NT2/D1 (cell line): ENCODE measurements around the gene ECHDC3.

Source experiments
- DNase-seq: peaks from one replicate; pipeline ENCODE4 v3.0.0-alpha.2; 2011; ENCODE audit warnings: low read depth, low spot score
- H3K27me3 ChIP-seq: 2 replicates; pipeline ENCODE4 v1.6.0; 2011; ENCODE audit warnings: mild to moderate bottlenecking; ENCODE audit not compliant: insufficient read length, insufficient read depth
- H3K36me3 ChIP-seq: 2 replicates; pipeline ENCODE4 v1.6.1; 2011; ENCODE audit warnings: mild to moderate bottlenecking, low read length, mixed read lengths; ENCODE audit not compliant: insufficient read depth, insufficient read length
- H3K4me1 ChIP-seq: 2 replicates; pipeline ENCODE4 v1.5.1; 2011; ENCODE audit not compliant: insufficient read depth, insufficient read length
- H3K4me3 ChIP-seq: 2 replicates; pipeline ENCODE4 v1.5.1; 2011; ENCODE audit warnings: low read depth; ENCODE audit not compliant: insufficient read length
- H3K9ac ChIP-seq: 2 replicates; pipeline ENCODE4 v1.6.0; 2011; ENCODE audit warnings: low read depth; ENCODE audit not compliant: insufficient read length
- H3K9me3 ChIP-seq: 2 replicates; pipeline ENCODE4 v1.5.1; 2011; ENCODE audit warnings: mild to moderate bottlenecking, low read length; ENCODE audit not compliant: insufficient read depth
- SUZ12 ChIP-seq: IDR thresholded peaks from 2 replicates; pipeline ENCODE4 v1.6.1; 2011; ENCODE audit not compliant: insufficient read length, insufficient read depth; ENCODE audit errors: extremely low read depth
- YY1 ChIP-seq: IDR thresholded peaks from 2 replicates; pipeline ENCODE4 v1.6.1; 2011; ENCODE audit not compliant: insufficient read length, insufficient read depth
- ZNF274 ChIP-seq: IDR thresholded peaks from 2 replicates; pipeline ENCODE4 v1.6.1; 2011; ENCODE audit warnings: mild to moderate bottlenecking, low read depth, low read length

Gene ECHDC3

DNA sequence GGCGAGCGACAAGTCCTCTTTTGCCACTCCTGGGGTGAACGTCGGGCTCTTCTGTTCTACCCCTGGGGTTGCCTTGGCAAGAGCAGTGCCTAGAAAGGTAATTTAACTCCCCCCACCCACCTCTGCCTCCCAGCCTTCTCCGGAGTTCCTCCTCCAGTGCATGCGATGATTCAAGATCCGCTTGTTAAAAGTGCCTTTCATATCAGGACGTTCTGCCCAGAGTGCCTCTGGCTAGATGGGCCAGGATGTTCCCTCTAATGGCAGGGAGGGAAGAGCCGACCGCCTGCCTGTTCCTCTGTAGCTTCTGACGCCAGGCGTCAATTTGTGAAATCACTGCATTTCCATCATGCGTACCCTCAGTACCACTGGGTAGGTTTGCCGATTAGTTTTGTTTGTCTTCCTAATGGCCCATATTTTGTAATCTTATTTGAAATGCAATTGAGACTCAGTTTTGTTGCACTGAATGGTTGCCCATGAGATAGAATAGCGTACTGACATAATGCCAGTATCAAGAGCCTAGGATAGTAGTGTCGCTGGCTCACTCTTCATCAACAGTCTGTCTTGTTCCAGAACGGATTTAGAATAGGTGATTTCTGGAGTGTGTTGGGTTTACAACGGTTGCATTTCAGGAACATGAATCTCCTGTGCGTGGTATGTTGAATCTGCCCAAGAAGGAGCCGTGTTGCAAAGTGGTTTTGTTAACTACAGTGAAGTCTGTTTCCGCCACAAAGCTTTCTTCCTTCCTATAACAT, 13.5 kb downstream of the ECHDC3 start:
- Histone ChIP-seq H3K9me3 (no peaks in the 10 kb centered on the region), H3K4me3 (no peak overlapping the region), H3K9ac (no peak overlapping the region), H3K27me3 (no peaks in the 10 kb centered on the region), H3K36me3 (peaks cover 37% of the 10 kb centered on the region), H3K4me1 (peaks cover 3% of the 10 kb centered on the region)
- no peak for DNase-seq
- TF ChIP-seq YY1: no peak
- no peak for TF ChIP-seq ZNF274
- TF ChIP-seq SUZ12: no peak

DNA sequence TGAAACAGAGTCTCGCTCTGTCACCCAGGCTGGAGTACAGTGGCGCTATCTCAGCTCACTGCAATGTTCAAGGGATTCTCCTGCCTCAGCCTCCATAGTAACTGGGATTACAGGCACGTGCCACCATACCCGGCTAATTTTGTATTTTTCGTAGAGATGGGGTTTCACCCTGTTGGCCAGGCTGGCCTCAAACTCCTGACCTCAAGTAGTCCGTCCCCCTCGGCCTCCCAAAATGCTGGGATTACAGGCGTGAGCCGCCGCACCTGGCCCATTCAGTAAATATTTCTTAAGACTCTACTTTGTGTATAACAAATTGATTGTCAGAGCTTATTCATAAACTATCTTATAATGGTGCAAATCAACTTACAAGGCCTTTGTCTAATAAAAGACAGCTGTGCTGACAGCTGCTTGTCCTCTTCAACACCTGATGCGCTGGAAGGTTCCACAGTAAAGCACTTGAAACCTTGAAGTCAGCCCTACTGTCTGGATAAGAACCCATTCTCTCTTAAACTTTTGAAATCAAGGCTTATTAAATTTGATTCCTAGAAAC, 14.7 kb downstream of the ECHDC3 start:
- peaks cover 35% of the 10 kb centered on the region for H3K36me3 ChIP-seq
- H3K9ac ChIP-seq: no peak overlapping the region
- no peak for TF ChIP-seq SUZ12
- TF ChIP-seq YY1: no peak
- TF ChIP-seq ZNF274: no peak
- no peak overlapping the region for H3K4me3 ChIP-seq
- H3K9me3 ChIP-seq: no peaks in the 10 kb centered on the region
- no peak for DNase-seq
- H3K4me1 ChIP-seq: peaks cover 3% of the 10 kb centered on the region
- no peaks in the 10 kb centered on the region for H3K27me3 ChIP-seq

DNA sequence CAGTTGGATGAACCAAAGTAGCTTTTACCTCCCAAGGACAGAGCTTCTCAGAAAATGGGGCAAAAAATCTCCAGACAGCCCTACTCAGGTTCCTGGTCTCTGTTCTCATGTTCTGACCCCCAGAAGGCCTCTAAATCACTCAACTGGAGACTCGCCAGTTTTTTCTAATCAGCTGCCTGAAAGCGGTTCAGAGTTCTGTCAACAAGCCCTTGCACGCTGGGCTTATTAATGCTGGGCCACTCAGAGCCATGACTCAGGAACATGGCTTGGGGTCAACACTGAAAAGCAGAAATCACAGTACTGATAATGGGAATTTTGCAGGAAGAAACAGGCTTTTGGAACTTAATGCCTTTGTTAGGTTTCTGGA, 15.3 kb downstream of the ECHDC3 start:
- no peaks in the 10 kb centered on the region for H3K27me3 ChIP-seq
- no peak overlapping the region for H3K4me3 ChIP-seq
- no peak for DNase-seq
- H3K9ac ChIP-seq: no peak overlapping the region
- H3K36me3 ChIP-seq: peaks cover 35% of the 10 kb centered on the region
- H3K4me1 ChIP-seq: peaks cover 3% of the 10 kb centered on the region
- no peak for TF ChIP-seq YY1
- no peak for TF ChIP-seq SUZ12
- TF ChIP-seq ZNF274: no peak
- H3K9me3 ChIP-seq: no peaks in the 10 kb centered on the region

DNA sequence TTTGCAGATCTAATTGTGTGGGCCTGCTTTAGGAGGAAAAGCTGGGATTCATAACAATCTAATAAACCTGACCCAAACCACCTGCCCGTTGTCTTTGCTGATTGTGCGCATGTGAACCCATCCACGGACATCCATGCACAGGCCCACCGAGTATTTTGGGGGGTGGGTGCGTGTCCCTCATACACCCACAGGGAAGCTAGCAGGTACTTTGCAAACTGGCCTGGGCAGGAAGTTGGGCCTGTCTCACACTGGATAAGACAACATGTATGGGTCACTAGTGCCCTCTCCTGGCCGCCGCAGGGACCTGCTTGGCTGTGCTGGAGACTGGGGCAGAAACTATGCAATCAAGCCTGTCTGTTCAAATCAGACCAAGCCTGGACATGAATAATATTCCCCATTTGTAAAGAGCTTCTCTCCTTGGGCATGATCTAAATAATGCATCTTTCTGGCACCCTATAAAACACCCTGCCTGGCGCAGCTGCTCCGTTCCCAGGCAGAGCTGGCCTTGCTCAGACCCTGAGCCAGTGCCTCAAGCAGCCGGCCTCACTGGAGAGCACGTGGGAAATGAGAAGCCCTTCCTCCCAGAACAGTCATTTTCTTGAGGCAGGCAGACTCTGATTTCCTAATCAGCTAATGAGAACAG, 15.8 kb downstream of the ECHDC3 start:
- no peak overlapping the region for H3K4me3 ChIP-seq
- H3K36me3 ChIP-seq: peaks cover 36% of the 10 kb centered on the region
- H3K4me1 ChIP-seq: peaks cover 3% of the 10 kb centered on the region
- DNase-seq: peak; percentile 57
- H3K9me3 ChIP-seq: no peaks in the 10 kb centered on the region
- H3K9ac ChIP-seq: peak overlapping the region; percentile 26
- no peaks in the 10 kb centered on the region for H3K27me3 ChIP-seq
- TF ChIP-seq SUZ12 (no peak), ZNF274 (no peak), YY1 (no peak)

DNA sequence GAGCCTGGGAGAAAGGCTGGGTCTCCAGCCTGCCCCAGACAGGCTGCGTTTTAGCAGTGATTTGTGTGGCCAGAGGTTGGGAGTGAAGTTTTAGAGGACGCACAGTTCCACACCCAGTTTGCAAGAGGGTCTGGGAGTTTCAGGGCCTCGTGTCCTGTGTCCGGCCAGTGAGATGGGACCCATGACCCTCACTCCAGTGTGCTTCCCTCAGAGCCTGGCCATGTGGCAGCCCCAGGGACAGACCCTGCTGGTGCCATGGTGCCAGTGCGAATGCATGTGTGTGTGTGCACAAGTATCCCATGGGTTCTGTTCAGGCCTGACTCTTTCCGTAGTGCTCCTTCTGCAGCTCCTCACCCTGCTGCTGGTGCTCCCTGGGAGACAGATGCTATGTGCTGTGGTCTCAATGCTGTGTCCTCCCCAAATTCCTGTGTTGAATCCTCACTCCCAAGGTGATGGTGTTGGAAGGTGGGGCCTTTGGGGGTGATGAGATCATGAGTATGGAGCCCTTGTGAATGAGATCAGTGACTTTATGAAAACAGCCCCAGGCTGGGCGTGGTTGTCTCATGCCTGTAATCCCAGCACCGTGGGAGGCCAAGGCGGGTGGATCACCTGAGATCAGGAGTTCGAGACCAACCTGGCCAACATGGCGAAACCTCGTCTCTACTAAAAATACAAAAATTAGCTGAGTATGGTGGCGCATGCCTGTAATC, 16.5 kb downstream of the ECHDC3 start:
- Histone ChIP-seq H3K4me3 (no peak overlapping the region), H3K9me3 (no peaks in the 10 kb centered on the region), H3K4me1 (peaks cover 3% of the 10 kb centered on the region), H3K27me3 (no peaks in the 10 kb centered on the region), H3K36me3 (peaks cover 38% of the 10 kb centered on the region), H3K9ac (no peak overlapping the region)
- no peak for TF ChIP-seq ZNF274
- TF ChIP-seq YY1: no peak
- TF ChIP-seq SUZ12: no peak
- no peak for DNase-seq

DNA sequence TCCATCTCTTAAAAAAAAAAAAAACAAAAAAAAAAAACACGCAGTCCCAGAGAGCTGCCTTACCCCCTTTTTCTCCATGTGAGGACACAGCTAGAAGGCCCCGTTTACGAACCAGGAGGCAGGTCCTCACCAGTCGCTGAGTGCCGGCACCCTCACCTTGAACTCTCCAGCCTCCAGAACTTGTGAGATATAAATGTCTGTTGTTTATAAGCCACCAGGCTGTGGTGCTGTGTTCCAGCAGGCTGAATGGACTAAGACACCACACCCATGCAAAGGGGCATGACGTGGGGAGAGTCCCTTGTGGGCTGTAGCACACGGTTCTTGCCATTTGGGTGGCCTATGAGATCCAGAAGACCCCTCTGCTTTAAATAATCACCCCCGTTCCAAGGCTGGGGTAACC, 17.2 kb downstream of the ECHDC3 start:
- H3K36me3 ChIP-seq: peaks cover 37% of the 10 kb centered on the region
- no peak overlapping the region for H3K4me3 ChIP-seq
- H3K9me3 ChIP-seq: no peaks in the 10 kb centered on the region
- DNase-seq: no peak
- H3K9ac ChIP-seq: no peak overlapping the region
- H3K27me3 ChIP-seq: no peaks in the 10 kb centered on the region
- peaks cover 3% of the 10 kb centered on the region for H3K4me1 ChIP-seq
- TF ChIP-seq ZNF274 (no peak), SUZ12 (no peak), YY1 (no peak)

DNA sequence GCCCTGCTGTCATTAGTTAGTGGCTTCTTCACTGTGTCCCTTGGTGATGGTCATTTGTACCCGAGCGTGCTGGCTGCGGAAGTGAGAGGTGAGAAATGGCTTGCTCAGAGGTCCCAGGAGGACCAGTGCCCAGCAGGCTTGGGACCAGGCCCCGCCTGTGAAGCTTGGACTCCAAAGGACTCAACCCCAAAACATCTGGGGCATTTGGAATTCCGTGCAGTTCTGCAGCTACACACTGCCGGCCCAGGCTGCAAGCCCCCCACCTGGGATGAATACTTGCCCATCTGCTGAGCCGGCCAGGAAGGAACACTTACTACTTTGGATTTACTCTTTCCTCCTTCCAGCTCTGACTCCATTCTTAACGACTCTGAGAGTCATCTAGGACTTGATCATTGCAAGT, 18.0 kb downstream of the ECHDC3 start:
- H3K4me3 ChIP-seq: no peak overlapping the region
- H3K4me1 ChIP-seq: peaks cover 3% of the 10 kb centered on the region
- no peaks in the 10 kb centered on the region for H3K27me3 ChIP-seq
- no peak overlapping the region for H3K9ac ChIP-seq
- peaks cover 41% of the 10 kb centered on the region for H3K36me3 ChIP-seq
- TF ChIP-seq YY1 (no peak), SUZ12 (no peak), ZNF274 (no peak)
- H3K9me3 ChIP-seq: no peaks in the 10 kb centered on the region
- DNase-seq: no peak
